ENCODE measurements around the gene RHEBL1.

- TF ChIP-seq POLR2A (IDR thresholded peaks at IDR 0.05) (no peak), CTCF (IDR thresholded peaks at IDR 0.05) (no peak)
These were observed 36.0 kb downstream of the RHEBL1 start for GRCh38 chr12:49033611-49034285.

Measured in body of pancreas (tissue), 4 donors.